GM23338 (cell line): ENCODE measurements around the gene DISP3. TPM values are rescaled to one million over a fixed set of nuclear protein-coding genes. Genes with fewer than 3 reads are reported as not detected.

ENCODE experiments used
- ATAC-seq: fragments of 200-7000 bp; cut with Tn5 transposase; 3 replicates; pipeline ENCODE4 v1.9.1; 2020
- DNase-seq: peaks from one replicate; pipeline ENCODE4 v3.0.0-alpha.2; 2015; ENCODE audit warnings: low spot score
- H2AFZ ChIP-seq: fragments of 200-600 bp; sonication (generic); 2 replicates; pipeline ENCODE4 v1.8.0; 2016; ENCODE audit warnings: antibody characterized with exemption, mild to moderate bottlenecking, moderate library complexity
- H3F3A ChIP-seq: fragments of 200-600 bp; sonication (generic); replicated peaks from 2 replicates; pipeline ENCODE4 v1.8.0; 2017; ENCODE audit warnings: antibody characterized with exemption, mixed run types, low read depth
- H3K27ac ChIP-seq: fragments of 200-600 bp; sonication (generic); 2 replicates; pipeline ENCODE4 v1.6.1; 2016; ENCODE audit warnings: low read depth
- H3K27me3 ChIP-seq: fragments of 200-600 bp; sonication (generic); 2 replicates; pipeline ENCODE4 v1.8.0; 2016; ENCODE audit warnings: mild to moderate bottlenecking, mixed run types, moderate library complexity; ENCODE audit not compliant: insufficient read depth
- H3K36me3 ChIP-seq: fragments of 200-600 bp; sonication (generic); 2 replicates; pipeline ENCODE4 v1.8.0; 2016; ENCODE audit warnings: mild to moderate bottlenecking; ENCODE audit not compliant: insufficient read depth
- H3K4me1 ChIP-seq: fragments of 200-600 bp; sonication (generic); 2 replicates; pipeline ENCODE4 v1.8.0; 2016; ENCODE audit warnings: mild to moderate bottlenecking, moderate library complexity; ENCODE audit not compliant: insufficient read depth
- H3K4me2 ChIP-seq: fragments of 200-600 bp; sonication (generic); 2 replicates; pipeline ENCODE4 v1.7.1; 2017; ENCODE audit warnings: mixed run types
- H3K4me3 ChIP-seq: fragments of 200-600 bp; sonication (generic); 2 replicates; pipeline ENCODE4 v1.6.1; 2016; ENCODE audit warnings: mixed run types
- H3K79me2 ChIP-seq: fragments of 200-600 bp; sonication (generic); replicated peaks from 2 replicates; pipeline ENCODE4 v1.8.0; 2017; ENCODE audit warnings: mild to moderate bottlenecking; ENCODE audit not compliant: insufficient read depth
- H3K9me2 ChIP-seq: fragments of 200-600 bp; sonication (generic); 2 replicates; pipeline ENCODE4 v1.8.0; 2017; ENCODE audit not compliant: insufficient read depth
- H4K20me1 ChIP-seq: fragments of 200-600 bp; sonication (generic); replicated peaks from 2 replicates; pipeline ENCODE4 v1.8.0; 2017; ENCODE audit warnings: mild to moderate bottlenecking; ENCODE audit not compliant: insufficient read depth
- H3K27ac Mint-ChIP-seq: 2 replicates; pipeline ENCODE4 v1.8.0; 2020; ENCODE audit warnings: inconsistent platforms, mild to moderate bottlenecking, moderate library complexity, mixed read lengths
- H3K27me3 Mint-ChIP-seq: 3 replicates; pipeline ENCODE4 v1.8.0; 2022; ENCODE audit warnings: low read depth, mild to moderate bottlenecking, moderate library complexity, mixed read lengths, inconsistent platforms; ENCODE audit not compliant: insufficient read depth, poor library complexity
- H3K36me3 Mint-ChIP-seq: 3 replicates; pipeline ENCODE4 v1.8.0; 2021; ENCODE audit warnings: low read depth, mild to moderate bottlenecking, inconsistent platforms, moderate library complexity, mixed read lengths
- H3K4me1 Mint-ChIP-seq: 3 replicates; pipeline ENCODE4 v1.8.0; 2020; ENCODE audit warnings: mild to moderate bottlenecking, inconsistent platforms, mixed read lengths
- H3K4me3 Mint-ChIP-seq: 3 replicates; pipeline ENCODE4 v1.8.0; 2021; ENCODE audit warnings: moderate library complexity, mild to moderate bottlenecking, inconsistent platforms, mixed read lengths
- H3K9me3 Mint-ChIP-seq: 3 replicates; pipeline ENCODE4 v1.8.0; 2020; ENCODE audit warnings: moderate library complexity, mild to moderate bottlenecking, inconsistent platforms, mixed read lengths
- CREB1 ChIP-seq: fragments of 250-450 bp; sonication (Bioruptor Pico); IDR thresholded peaks from 2 replicates; pipeline ENCODE4 v1.5.0; 2020; ENCODE audit warnings: low read depth, mild to moderate bottlenecking, moderate library complexity
- EZH2 ChIP-seq: fragments of 200-600 bp; sonication (generic); IDR thresholded peaks from one replicate; pipeline ENCODE4 v1.8.0; 2017; ENCODE audit warnings: antibody characterized with exemption, mild to moderate bottlenecking, low read depth; ENCODE audit not compliant: unreplicated experiment
- EZH2phosphoT487 ChIP-seq: fragments of 200-600 bp; sonication (generic); IDR thresholded peaks from one replicate; pipeline ENCODE4 v1.8.1; 2018; ENCODE audit warnings: antibody characterized with exemption; ENCODE audit not compliant: unreplicated experiment
- JUNB ChIP-seq: IDR thresholded peaks from one replicate; pipeline ENCODE4 v1.6.1; 2016; ENCODE audit warnings: antibody characterized with exemption; ENCODE audit not compliant: unreplicated experiment
- NANOG ChIP-seq: IDR thresholded peaks from 2 replicates; pipeline ENCODE4 v1.6.1; 2016; ENCODE audit warnings: antibody characterized with exemption, borderline replicate concordance
- POLR2AphosphoS5 ChIP-seq: IDR thresholded peaks from 2 replicates; pipeline ENCODE4 v1.6.1; 2016; ENCODE audit warnings: antibody characterized with exemption, low read depth
- STAT1 ChIP-seq: IDR thresholded peaks from one replicate; pipeline ENCODE4 v1.6.1; 2016; ENCODE audit warnings: antibody characterized with exemption; ENCODE audit not compliant: unreplicated experiment
- ZNF114 ChIP-seq: fragments of 250-450 bp; sonication (Bioruptor Pico); IDR thresholded peaks from 2 replicates; pipeline ENCODE4 v1.5.0; 2020; ENCODE audit warnings: mild to moderate bottlenecking, moderate library complexity
- ZNF331 ChIP-seq: fragments of 250-450 bp; sonication (Bioruptor Pico); IDR thresholded peaks from 2 replicates; pipeline ENCODE4 v1.5.0; 2020; ENCODE audit warnings: low read depth, mild to moderate bottlenecking, moderate library complexity
- polyA plus RNA-seq: library from polyadenylated mRNA; unstranded; fragments of >200 nt; fragmentation: Nextera tagmentation; extraction: Ambion mirVana; gene quantifications from 2 replicates; pipeline ENCODE4 v1.2.1, GENCODE V29; 2016
- total RNA-seq: library from RNA; depleted of rRNA; stranded (reverse); fragments of >200 nt; shearing (Covaris generic); gene quantifications from 2 replicates; pipeline ENCODE4 v1.2.3, GENCODE V29; 2014
- TF ChIP-seq, protein P1 (sequence below): IDR thresholded peaks from 2 replicates; pipeline ENCODE4 v1.6.1; 2016; ENCODE audit warnings: antibody characterized with exemption
- TF ChIP-seq, protein P2 (sequence below): IDR thresholded peaks from one replicate; pipeline ENCODE4 v1.6.1; 2018; ENCODE audit warnings: antibody characterized with exemption; ENCODE audit not compliant: unreplicated experiment
- TF ChIP-seq, protein P3 (sequence below): fragments of 250-450 bp; sonication (Bioruptor Pico); IDR thresholded peaks from 2 replicates; pipeline ENCODE4 v1.5.0; 2020; ENCODE audit warnings: mild to moderate bottlenecking, moderate library complexity
- TF ChIP-seq, protein P4 (sequence below), 2 experiments: fragments of 200-600 bp in 1 of 2; sonication (generic) in 1 of 2; conservative IDR thresholded peaks; 2 replicates each; pipeline versions ENCODE4 v1.5.1 to v1.6.1; 2016 to 2017; ENCODE audit warnings: antibody characterized with exemption in 2 of 2, low read depth in 2 of 2, mild to moderate bottlenecking in 2 of 2, moderate library complexity in 1 of 2

The DISP3 gene
- total and polyA plus RNA-seq, 2 experiments from 2014 or later = 3.2 to 11.1 TPM

DNA sequence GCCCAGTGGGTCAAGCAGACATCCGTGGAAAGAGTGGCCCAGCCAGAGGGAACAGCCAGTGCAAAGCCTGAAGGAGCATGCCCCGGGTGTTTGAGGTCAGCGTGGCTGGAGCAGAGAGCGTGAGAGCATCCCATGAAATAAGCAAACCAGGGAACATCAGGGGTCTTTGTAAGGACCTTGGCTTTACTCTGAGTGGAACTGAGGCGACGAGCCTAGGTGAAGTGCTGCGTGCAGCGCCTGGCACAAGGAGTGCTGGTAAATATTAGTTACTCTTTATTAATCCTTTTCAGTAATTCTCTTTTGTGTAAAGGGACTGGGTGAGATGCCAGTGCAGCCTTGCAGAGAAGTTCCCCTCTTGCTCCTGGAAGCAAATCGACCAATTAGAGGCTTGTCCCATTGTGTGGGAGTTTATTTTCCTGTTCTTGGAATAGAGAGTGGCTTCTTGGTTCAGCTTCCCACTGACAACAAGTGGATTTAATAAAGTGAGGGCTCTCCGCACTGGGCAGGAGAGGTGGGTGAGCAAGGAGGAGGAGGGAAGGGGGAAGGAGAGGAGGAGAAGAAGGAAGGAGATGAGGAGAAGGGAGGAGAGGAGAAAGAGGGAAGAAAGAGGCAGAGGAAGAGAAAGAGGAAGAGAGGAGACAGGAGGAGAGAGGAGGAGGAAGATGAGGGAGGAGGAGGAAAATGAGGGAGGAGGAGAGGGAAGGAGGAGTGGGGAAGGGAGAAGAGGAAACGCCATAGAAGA, 37.6 kb upstream of the DISP3 start:
- peaks cover 7% of the 10 kb centered on the region; the same call in 2 of the 3 replicates for H3K4me1 Mint-ChIP-seq
- Histone ChIP-seq H3K9me2 (no peaks in the 10 kb centered on the region), H3K4me3 (no peak overlapping the region), H2AFZ (peak overlapping the region; percentile 78; the same call in 1 of the 2 replicates), H3K27me3 (no peaks in the 10 kb centered on the region), H3K36me3 (no peaks in the 10 kb centered on the region), H3K4me1 (no peaks in the 10 kb centered on the region), H3K4me2 (no peak overlapping the region), H3K27ac (no peak overlapping the region), H3K79me2 (no peaks in the 10 kb centered on the region), H3F3A (no peaks in the 10 kb centered on the region), H4K20me1 (no peaks in the 10 kb centered on the region)
- no peak overlapping the region for H3K27ac Mint-ChIP-seq
- DNase-seq (no peak), ATAC-seq (no peak)
- no peak overlapping the region for H3K4me3 Mint-ChIP-seq
- TF ChIP-seq CREB1 (CRISPR knock-in tag) (no peak), POLR2AphosphoS5 (no peak), EZH2phosphoT487 (no peak), EZH2 (no peak), STAT1 (no peak), JUNB (no peak), ZNF114 (CRISPR knock-in tag) (no peak), ZNF331 (CRISPR knock-in tag) (no peak), NANOG (no peak)
- TF ChIP-seq, protein P1, sequence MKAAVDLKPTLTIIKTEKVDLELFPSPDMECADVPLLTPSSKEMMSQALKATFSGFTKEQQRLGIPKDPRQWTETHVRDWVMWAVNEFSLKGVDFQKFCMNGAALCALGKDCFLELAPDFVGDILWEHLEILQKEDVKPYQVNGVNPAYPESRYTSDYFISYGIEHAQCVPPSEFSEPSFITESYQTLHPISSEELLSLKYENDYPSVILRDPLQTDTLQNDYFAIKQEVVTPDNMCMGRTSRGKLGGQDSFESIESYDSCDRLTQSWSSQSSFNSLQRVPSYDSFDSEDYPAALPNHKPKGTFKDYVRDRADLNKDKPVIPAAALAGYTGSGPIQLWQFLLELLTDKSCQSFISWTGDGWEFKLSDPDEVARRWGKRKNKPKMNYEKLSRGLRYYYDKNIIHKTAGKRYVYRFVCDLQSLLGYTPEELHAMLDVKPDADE = no peak
- TF ChIP-seq, protein P2, sequence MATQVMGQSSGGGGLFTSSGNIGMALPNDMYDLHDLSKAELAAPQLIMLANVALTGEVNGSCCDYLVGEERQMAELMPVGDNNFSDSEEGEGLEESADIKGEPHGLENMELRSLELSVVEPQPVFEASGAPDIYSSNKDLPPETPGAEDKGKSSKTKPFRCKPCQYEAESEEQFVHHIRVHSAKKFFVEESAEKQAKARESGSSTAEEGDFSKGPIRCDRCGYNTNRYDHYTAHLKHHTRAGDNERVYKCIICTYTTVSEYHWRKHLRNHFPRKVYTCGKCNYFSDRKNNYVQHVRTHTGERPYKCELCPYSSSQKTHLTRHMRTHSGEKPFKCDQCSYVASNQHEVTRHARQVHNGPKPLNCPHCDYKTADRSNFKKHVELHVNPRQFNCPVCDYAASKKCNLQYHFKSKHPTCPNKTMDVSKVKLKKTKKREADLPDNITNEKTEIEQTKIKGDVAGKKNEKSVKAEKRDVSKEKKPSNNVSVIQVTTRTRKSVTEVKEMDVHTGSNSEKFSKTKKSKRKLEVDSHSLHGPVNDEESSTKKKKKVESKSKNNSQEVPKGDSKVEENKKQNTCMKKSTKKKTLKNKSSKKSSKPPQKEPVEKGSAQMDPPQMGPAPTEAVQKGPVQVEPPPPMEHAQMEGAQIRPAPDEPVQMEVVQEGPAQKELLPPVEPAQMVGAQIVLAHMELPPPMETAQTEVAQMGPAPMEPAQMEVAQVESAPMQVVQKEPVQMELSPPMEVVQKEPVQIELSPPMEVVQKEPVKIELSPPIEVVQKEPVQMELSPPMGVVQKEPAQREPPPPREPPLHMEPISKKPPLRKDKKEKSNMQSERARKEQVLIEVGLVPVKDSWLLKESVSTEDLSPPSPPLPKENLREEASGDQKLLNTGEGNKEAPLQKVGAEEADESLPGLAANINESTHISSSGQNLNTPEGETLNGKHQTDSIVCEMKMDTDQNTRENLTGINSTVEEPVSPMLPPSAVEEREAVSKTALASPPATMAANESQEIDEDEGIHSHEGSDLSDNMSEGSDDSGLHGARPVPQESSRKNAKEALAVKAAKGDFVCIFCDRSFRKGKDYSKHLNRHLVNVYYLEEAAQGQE = no peak
- TF ChIP-seq, protein P3, sequence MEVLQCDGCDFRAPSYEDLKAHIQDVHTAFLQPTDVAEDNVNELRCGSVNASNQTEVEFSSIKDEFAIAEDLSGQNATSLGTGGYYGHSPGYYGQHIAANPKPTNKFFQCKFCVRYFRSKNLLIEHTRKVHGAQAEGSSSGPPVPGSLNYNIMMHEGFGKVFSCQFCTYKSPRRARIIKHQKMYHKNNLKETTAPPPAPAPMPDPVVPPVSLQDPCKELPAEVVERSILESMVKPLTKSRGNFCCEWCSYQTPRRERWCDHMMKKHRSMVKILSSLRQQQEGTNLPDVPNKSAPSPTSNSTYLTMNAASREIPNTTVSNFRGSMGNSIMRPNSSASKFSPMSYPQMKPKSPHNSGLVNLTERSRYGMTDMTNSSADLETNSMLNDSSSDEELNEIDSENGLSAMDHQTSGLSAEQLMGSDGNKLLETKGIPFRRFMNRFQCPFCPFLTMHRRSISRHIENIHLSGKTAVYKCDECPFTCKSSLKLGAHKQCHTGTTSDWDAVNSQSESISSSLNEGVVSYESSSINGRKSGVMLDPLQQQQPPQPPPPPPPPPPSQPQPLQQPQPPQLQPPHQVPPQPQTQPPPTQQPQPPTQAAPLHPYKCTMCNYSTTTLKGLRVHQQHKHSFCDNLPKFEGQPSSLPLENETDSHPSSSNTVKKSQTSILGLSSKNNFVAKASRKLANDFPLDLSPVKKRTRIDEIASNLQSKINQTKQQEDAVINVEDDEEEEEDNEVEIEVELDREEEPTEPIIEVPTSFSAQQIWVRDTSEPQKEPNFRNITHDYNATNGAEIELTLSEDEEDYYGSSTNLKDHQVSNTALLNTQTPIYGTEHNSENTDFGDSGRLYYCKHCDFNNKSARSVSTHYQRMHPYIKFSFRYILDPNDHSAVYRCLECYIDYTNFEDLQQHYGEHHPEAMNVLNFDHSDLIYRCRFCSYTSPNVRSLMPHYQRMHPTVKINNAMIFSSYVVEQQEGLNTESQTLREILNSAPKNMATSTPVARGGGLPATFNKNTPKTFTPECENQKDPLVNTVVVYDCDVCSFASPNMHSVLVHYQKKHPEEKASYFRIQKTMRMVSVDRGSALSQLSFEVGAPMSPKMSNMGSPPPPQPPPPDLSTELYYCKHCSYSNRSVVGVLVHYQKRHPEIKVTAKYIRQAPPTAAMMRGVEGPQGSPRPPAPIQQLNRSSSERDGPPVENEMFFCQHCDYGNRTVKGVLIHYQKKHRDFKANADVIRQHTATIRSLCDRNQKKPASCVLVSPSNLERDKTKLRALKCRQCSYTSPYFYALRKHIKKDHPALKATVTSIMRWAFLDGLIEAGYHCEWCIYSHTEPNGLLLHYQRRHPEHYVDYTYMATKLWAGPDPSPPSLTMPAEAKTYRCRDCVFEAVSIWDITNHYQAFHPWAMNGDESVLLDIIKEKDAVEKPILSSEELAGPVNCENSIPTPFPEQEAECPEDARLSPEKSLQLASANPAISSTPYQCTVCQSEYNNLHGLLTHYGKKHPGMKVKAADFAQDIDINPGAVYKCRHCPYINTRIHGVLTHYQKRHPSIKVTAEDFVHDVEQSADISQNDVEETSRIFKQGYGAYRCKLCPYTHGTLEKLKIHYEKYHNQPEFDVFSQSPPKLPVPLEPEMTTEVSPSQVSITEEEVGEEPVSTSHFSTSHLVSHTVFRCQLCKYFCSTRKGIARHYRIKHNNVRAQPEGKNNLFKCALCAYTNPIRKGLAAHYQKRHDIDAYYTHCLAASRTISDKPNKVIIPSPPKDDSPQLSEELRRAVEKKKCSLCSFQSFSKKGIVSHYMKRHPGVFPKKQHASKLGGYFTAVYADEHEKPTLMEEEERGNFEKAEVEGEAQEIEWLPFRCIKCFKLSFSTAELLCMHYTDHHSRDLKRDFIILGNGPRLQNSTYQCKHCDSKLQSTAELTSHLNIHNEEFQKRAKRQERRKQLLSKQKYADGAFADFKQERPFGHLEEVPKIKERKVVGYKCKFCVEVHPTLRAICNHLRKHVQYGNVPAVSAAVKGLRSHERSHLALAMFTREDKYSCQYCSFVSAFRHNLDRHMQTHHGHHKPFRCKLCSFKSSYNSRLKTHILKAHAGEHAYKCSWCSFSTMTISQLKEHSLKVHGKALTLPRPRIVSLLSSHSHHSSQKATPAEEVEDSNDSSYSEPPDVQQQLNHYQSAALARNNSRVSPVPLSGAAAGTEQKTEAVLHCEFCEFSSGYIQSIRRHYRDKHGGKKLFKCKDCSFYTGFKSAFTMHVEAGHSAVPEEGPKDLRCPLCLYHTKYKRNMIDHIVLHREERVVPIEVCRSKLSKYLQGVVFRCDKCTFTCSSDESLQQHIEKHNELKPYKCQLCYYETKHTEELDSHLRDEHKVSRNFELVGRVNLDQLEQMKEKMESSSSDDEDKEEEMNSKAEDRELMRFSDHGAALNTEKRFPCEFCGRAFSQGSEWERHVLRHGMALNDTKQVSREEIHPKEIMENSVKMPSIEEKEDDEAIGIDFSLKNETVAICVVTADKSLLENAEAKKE (CRISPR knock-in tag) = no peak
- TF ChIP-seq, protein P4, sequence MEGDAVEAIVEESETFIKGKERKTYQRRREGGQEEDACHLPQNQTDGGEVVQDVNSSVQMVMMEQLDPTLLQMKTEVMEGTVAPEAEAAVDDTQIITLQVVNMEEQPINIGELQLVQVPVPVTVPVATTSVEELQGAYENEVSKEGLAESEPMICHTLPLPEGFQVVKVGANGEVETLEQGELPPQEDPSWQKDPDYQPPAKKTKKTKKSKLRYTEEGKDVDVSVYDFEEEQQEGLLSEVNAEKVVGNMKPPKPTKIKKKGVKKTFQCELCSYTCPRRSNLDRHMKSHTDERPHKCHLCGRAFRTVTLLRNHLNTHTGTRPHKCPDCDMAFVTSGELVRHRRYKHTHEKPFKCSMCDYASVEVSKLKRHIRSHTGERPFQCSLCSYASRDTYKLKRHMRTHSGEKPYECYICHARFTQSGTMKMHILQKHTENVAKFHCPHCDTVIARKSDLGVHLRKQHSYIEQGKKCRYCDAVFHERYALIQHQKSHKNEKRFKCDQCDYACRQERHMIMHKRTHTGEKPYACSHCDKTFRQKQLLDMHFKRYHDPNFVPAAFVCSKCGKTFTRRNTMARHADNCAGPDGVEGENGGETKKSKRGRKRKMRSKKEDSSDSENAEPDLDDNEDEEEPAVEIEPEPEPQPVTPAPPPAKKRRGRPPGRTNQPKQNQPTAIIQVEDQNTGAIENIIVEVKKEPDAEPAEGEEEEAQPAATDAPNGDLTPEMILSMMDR (conservative IDR thresholded peaks at IDR 0.05; ENCODE audit: low read depth in 2 of 2) = no peak
- H3K9me3 Mint-ChIP-seq = no peaks in the 10 kb centered on the region
- no peaks in the 10 kb centered on the region for H3K36me3 Mint-ChIP-seq
- H3K27me3 Mint-ChIP-seq = peaks cover 14% of the 10 kb centered on the region
